KMS-11 (cell line): ENCODE results near the gene CDH22.

Experiments
- H2AFZ ChIP-seq: fragments of 200-600 bp; sonication (generic); 2 replicates; pipeline ENCODE4 v1.6.1; 2016; ENCODE audit warnings: antibody characterized with exemption, mixed run types, low read depth
- H3K27ac ChIP-seq: fragments of 200-600 bp; sonication (generic); 2 replicates; pipeline ENCODE4 v1.6.1; 2016; ENCODE audit warnings: mild to moderate bottlenecking, mixed run types
- H3K27me3 ChIP-seq: fragments of 200-600 bp; sonication (generic); 2 replicates; pipeline ENCODE4 v1.6.1; 2017; ENCODE audit warnings: mild to moderate bottlenecking, low read depth, mixed run types, moderate library complexity; ENCODE audit not compliant: insufficient read depth
- H3K36me3 ChIP-seq: fragments of 200-600 bp; sonication (generic); 2 replicates; pipeline ENCODE4 v1.6.1; 2017; ENCODE audit warnings: mild to moderate bottlenecking, mixed run types; ENCODE audit not compliant: insufficient read depth
- H3K4me1 ChIP-seq: fragments of 200-600 bp; sonication (generic); 2 replicates; pipeline ENCODE4 v1.6.1; 2016; ENCODE audit warnings: mild to moderate bottlenecking, low read depth, mixed run types; ENCODE audit not compliant: poor library complexity, severe bottlenecking
- H3K4me2 ChIP-seq: fragments of 200-600 bp; sonication (generic); 2 replicates; pipeline ENCODE4 v1.7.0; 2016; ENCODE audit warnings: mild to moderate bottlenecking, mixed run types
- H3K4me3 ChIP-seq: fragments of 200-600 bp; sonication (generic); IDR thresholded peaks from 2 replicates; pipeline ENCODE4 v1.6.1; 2017; ENCODE audit warnings: low read depth, low read length, mixed read lengths; ENCODE audit not compliant: insufficient read depth
- H3K79me2 ChIP-seq: fragments of 200-600 bp; sonication (generic); 2 replicates; pipeline ENCODE4 v1.6.1; 2016; ENCODE audit warnings: low read depth, mixed run types; ENCODE audit not compliant: insufficient read depth
- H3K9ac ChIP-seq: fragments of 200-600 bp; sonication (generic); 2 replicates; pipeline ENCODE4 v1.6.1; 2016; ENCODE audit warnings: mild to moderate bottlenecking, mixed run types
- H4K20me1 ChIP-seq: fragments of 200-600 bp; sonication (generic); 2 replicates; pipeline ENCODE4 v1.6.1; 2016; ENCODE audit warnings: mild to moderate bottlenecking, mixed run types; ENCODE audit not compliant: insufficient read depth
- TF ChIP-seq, protein P1 (sequence below): fragments of 200-600 bp; sonication (generic); conservative IDR thresholded peaks from 2 replicates; pipeline ENCODE4 v1.6.1; 2017; ENCODE audit warnings: low read depth, mild to moderate bottlenecking, antibody characterized with exemption, low read length, moderate library complexity, mixed read lengths

Gene CDH22

GRCh38 chr20:46325789-46326188, 17.5 kb upstream of the CDH22 start:
- Histone ChIP-seq H3K36me3 (no peaks in the 10 kb centered on the region), H3K4me1 (peaks cover 3% of the 10 kb centered on the region), H3K4me2 (no peak overlapping the region), H3K79me2 (no peaks in the 10 kb centered on the region), H3K27ac (no peak overlapping the region), H4K20me1 (no peaks in the 10 kb centered on the region), H2AFZ (no peak overlapping the region), H3K4me3 (no peak overlapping the region), H3K9ac (no peak overlapping the region), H3K27me3 (peaks cover 60% of the 10 kb centered on the region)
- TF ChIP-seq, protein P1, sequence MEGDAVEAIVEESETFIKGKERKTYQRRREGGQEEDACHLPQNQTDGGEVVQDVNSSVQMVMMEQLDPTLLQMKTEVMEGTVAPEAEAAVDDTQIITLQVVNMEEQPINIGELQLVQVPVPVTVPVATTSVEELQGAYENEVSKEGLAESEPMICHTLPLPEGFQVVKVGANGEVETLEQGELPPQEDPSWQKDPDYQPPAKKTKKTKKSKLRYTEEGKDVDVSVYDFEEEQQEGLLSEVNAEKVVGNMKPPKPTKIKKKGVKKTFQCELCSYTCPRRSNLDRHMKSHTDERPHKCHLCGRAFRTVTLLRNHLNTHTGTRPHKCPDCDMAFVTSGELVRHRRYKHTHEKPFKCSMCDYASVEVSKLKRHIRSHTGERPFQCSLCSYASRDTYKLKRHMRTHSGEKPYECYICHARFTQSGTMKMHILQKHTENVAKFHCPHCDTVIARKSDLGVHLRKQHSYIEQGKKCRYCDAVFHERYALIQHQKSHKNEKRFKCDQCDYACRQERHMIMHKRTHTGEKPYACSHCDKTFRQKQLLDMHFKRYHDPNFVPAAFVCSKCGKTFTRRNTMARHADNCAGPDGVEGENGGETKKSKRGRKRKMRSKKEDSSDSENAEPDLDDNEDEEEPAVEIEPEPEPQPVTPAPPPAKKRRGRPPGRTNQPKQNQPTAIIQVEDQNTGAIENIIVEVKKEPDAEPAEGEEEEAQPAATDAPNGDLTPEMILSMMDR: no peak

GRCh38 chr20:46324960-46325703, 16.8 kb upstream of the CDH22 start:
- Histone ChIP-seq H4K20me1 (no peaks in the 10 kb centered on the region), H3K4me2 (no peak overlapping the region), H3K79me2 (no peaks in the 10 kb centered on the region), H3K27ac (no peak overlapping the region), H3K4me3 (no peak overlapping the region), H2AFZ (no peak overlapping the region), H3K9ac (no peak overlapping the region), H3K4me1 (peaks cover 1% of the 10 kb centered on the region), H3K27me3 (peaks cover 67% of the 10 kb centered on the region), H3K36me3 (no peaks in the 10 kb centered on the region)
- TF ChIP-seq, protein P1: no peak; the same call in 1 of the 2 replicates

GRCh38 chr20:46324379-46324778, 16.1 kb upstream of the CDH22 start:
- Histone ChIP-seq H3K79me2 (no peaks in the 10 kb centered on the region), H3K27ac (no peak overlapping the region), H3K4me3 (no peak overlapping the region), H2AFZ (no peak overlapping the region), H3K4me2 (no peak overlapping the region), H3K36me3 (no peaks in the 10 kb centered on the region), H4K20me1 (no peaks in the 10 kb centered on the region), H3K9ac (no peak overlapping the region), H3K4me1 (no peaks in the 10 kb centered on the region), H3K27me3 (peaks cover 73% of the 10 kb centered on the region)
- TF ChIP-seq, protein P1: no peak

GRCh38 chr20:46323557-46323956, 15.3 kb upstream of the CDH22 start:
- no peaks in the 10 kb centered on the region for H3K4me1 ChIP-seq
- peaks cover 74% of the 10 kb centered on the region for H3K27me3 ChIP-seq
- H3K9ac ChIP-seq: no peak overlapping the region
- no peaks in the 10 kb centered on the region for H3K36me3 ChIP-seq
- H2AFZ ChIP-seq: no peak overlapping the region
- TF ChIP-seq, protein P1: no peak
- H3K79me2 ChIP-seq: no peaks in the 10 kb centered on the region
- H3K4me3 ChIP-seq: no peak overlapping the region
- no peak overlapping the region for H3K27ac ChIP-seq
- H3K4me2 ChIP-seq: no peak overlapping the region
- H4K20me1 ChIP-seq: no peaks in the 10 kb centered on the region
